HUES64 (cell line): ENCODE measurements around the gene SETX.
"Not testable (repeated sequence)": the region's sequence is repeated elsewhere in the genome, so short reads cannot be mapped to it uniquely, and the experiment has no call there.

Experiments
- H3K27ac ChIP-seq: 2 replicates; pipeline ENCODE4 v1.7.0; 2013; ENCODE audit warnings: low read depth, low read length, inconsistent platforms
- H3K27me3 ChIP-seq: 2 replicates; pipeline ENCODE4 v1.6.1; 2013; ENCODE audit warnings: mild to moderate bottlenecking, low read length; ENCODE audit not compliant: insufficient read depth
- H3K36me3 ChIP-seq: 2 replicates; pipeline ENCODE4 v1.6.1; 2013; ENCODE audit warnings: mild to moderate bottlenecking, low read length; ENCODE audit not compliant: insufficient read depth
- H3K4me1 ChIP-seq: 2 replicates; pipeline ENCODE4 v1.6.1; 2013; ENCODE audit warnings: mild to moderate bottlenecking, low read length, moderate library complexity; ENCODE audit not compliant: insufficient read depth
- H3K4me3 ChIP-seq: 2 replicates; pipeline ENCODE4 v1.5.1; 2013; ENCODE audit warnings: mild to moderate bottlenecking, low read length, moderate library complexity
- H3K9ac ChIP-seq: 2 replicates; pipeline ENCODE4 v1.6.1; 2013; ENCODE audit warnings: mild to moderate bottlenecking, low read depth, low read length
- H3K9me3 ChIP-seq: 2 replicates; pipeline ENCODE4 v1.6.1; 2013; ENCODE audit warnings: low read depth, low read length; ENCODE audit not compliant: insufficient read depth
- WGBS: fragments of 150-250, 120-280 bp; methylation state at CpG from one replicate; pipeline ENCODE4 v1.1.7; 2013; ENCODE audit warnings: missing lambda C conversion rate; 5-methylcytosine and 5-hydroxymethylcytosine counted together

SETX gene

GRCh38 chr9:132378416-132378815 is 23.6 kb upstream of the SETX start:
- not testable (repeated sequence) for H3K4me3 ChIP-seq, H3K27me3 ChIP-seq, H3K9ac ChIP-seq, H3K4me1 ChIP-seq, H3K27ac ChIP-seq
- 94% methylated on average over 3 of the region's 3 CpGs for WGBS
- Histone ChIP-seq H3K9me3 (peaks cover 11% of the 10 kb centered on the region), H3K36me3 (peaks cover 79% of the 10 kb centered on the region)

DNA sequence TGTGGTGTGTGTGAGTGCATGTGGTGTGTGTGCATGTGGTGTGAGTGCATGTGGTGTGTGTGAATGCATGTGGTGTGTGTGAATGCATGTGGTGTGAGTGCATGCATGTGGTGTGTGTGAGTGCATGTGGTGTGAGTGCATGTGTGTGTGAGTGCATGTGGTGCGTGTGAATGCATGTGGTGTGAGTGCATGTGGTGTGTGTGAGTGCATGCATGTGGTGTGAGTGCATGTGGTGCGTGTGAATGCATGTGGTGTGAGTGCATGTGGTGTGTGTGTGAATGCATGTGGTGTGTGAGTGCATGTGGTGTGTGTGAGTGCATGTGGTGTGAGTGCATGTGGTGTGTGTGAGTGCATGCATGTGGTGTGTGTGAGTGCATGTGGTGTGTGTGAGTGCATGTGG is 23.0 kb upstream of the SETX start:
- Histone ChIP-seq H3K9me3 (peaks cover 11% of the 10 kb centered on the region), H3K36me3 (peaks cover 73% of the 10 kb centered on the region)
- WGBS, result 91% methylated on average over 2 of the region's 2 CpGs
- not testable (repeated sequence) for H3K4me3 ChIP-seq, H3K27ac ChIP-seq, H3K27me3 ChIP-seq, H3K9ac ChIP-seq, H3K4me1 ChIP-seq

GRCh38 chr9:132372177-132373095 is 17.6 kb upstream of the SETX start:
- H3K36me3 ChIP-seq, result peaks cover 27% of the 10 kb centered on the region
- no peaks in the 10 kb centered on the region for H3K4me1 ChIP-seq
- WGBS, result 88% methylated on average over 14 of the region's 14 CpGs
- H3K27me3 ChIP-seq, result no peaks in the 10 kb centered on the region
- H3K9ac ChIP-seq, result no peak overlapping the region
- 0 out of 2 replicates have a peak, but pooled peaks cover under 1% of the 10 kb centered on the region for H3K9me3 ChIP-seq
- no peak overlapping the region for H3K4me3 ChIP-seq
- no peak overlapping the region for H3K27ac ChIP-seq

DNA sequence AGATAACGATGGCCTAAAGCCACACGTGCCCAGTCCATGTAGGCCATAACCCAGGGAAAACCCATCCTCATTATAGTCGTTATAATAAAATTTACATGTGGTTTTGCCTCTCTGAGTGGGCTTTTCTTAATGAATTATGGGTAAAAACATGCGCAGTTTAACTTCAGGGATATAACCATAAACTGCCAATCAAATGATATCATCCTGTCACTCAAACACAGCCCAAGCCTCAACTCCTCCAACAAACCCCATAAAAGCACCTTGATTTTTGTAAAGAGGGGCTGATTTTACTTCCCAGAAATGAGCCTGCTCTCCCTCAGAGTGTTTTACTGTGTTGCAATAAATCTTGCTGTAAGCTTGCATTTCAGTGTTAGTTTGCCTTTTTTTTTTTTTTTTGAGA is 15.8 kb upstream of the SETX start:
- 91% methylated on average over 4 of the region's 4 CpGs for WGBS
- H3K4me3 ChIP-seq, result no peak overlapping the region
- no peak overlapping the region for H3K9ac ChIP-seq
- H3K9me3 ChIP-seq, result no peaks in the 10 kb centered on the region
- H3K27ac ChIP-seq, result no peak overlapping the region
- peaks cover 9% of the 10 kb centered on the region for H3K36me3 ChIP-seq
- H3K27me3 ChIP-seq, result no peaks in the 10 kb centered on the region
- no peaks in the 10 kb centered on the region for H3K4me1 ChIP-seq

GRCh38 chr9:132369421-132369820 is 14.6 kb upstream of the SETX start:
- WGBS, result 90% methylated on average over 4 of the region's 4 CpGs
- Histone ChIP-seq H3K9me3 (no peaks in the 10 kb centered on the region), H3K9ac (no peak overlapping the region), H3K27me3 (no peaks in the 10 kb centered on the region), H3K4me3 (no peak overlapping the region), H3K4me1 (no peaks in the 10 kb centered on the region), H3K27ac (no peak overlapping the region), H3K36me3 (no peaks in the 10 kb centered on the region)

DNA sequence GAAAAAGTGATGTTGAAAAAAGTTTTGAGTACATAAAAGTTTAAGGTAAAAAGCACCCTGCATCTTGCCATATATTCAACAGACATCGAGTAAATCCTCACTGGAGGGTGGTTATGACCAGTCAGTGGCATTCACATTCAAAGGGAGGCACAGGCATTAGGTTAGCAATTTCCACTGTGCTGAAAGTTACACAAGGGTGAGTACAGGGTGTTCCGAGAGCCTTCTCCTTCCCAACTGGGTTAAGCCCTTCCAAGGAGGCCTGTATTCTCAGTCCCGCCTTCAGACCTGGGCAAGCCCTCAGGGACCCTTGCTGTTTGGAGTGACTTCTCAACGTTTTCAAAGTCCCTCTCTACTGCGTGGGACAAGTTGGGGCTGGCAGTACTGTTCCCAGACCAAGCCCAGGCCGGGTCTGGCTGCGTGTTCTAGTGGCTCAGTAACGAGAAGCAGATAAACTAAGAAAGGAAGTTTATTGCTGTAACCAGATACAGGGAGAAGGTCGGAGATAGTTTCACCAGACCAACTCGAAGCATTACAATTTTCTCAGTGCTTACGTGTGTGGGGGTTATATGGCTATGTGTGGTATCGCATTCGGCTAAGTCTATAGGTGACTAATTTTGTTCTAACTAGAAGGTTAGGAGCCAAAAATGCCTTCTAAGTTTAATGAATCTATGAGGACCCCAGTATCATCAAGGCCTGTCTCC is 13.0 kb upstream of the SETX start:
- Histone ChIP-seq H3K27ac (no peak overlapping the region), H3K4me3 (no peak overlapping the region), H3K4me1 (no peaks in the 10 kb centered on the region), H3K36me3 (no peaks in the 10 kb centered on the region), H3K27me3 (no peaks in the 10 kb centered on the region), H3K9ac (no peak overlapping the region), H3K9me3 (no peaks in the 10 kb centered on the region)
- 83% methylated on average over 13 of the region's 13 CpGs for WGBS

- no peaks in the 10 kb centered on the region for H3K4me1 ChIP-seq
- no peaks in the 10 kb centered on the region for H3K27me3 ChIP-seq
- no peak overlapping the region for H3K4me3 ChIP-seq
- H3K36me3 ChIP-seq, result no peaks in the 10 kb centered on the region
- no peak overlapping the region for H3K9ac ChIP-seq
- no peak overlapping the region for H3K27ac ChIP-seq
- H3K9me3 ChIP-seq, result no peaks in the 10 kb centered on the region
- 96% methylated on average over 4 of the region's 4 CpGs for WGBS
Measured at GRCh38 chr9:132366481-132366880, 11.7 kb upstream of the SETX start.

- H3K4me3 ChIP-seq, result no peak overlapping the region
- H3K9ac ChIP-seq, result no peak overlapping the region
- H3K36me3 ChIP-seq, result no peaks in the 10 kb centered on the region
- no peak overlapping the region for H3K27ac ChIP-seq
- 85% methylated on average over 1 of the region's 3 CpGs for WGBS
- H3K27me3 ChIP-seq, result no peaks in the 10 kb centered on the region
- no peaks in the 10 kb centered on the region for H3K4me1 ChIP-seq
- H3K9me3 ChIP-seq, result no peaks in the 10 kb centered on the region
Measured at GRCh38 chr9:132365986-132366385, 11.2 kb upstream of the SETX start.

GRCh38 chr9:132364068-132364467 is 9.3 kb upstream of the SETX start:
- H3K27ac ChIP-seq, result no peak overlapping the region
- H3K27me3 ChIP-seq, result no peaks in the 10 kb centered on the region
- no peak overlapping the region for H3K9ac ChIP-seq
- H3K36me3 ChIP-seq, result no peaks in the 10 kb centered on the region
- H3K4me3 ChIP-seq, result no peak overlapping the region
- H3K9me3 ChIP-seq, result no peaks in the 10 kb centered on the region
- 93% methylated on average over 9 of the region's 9 CpGs for WGBS
- no peaks in the 10 kb centered on the region for H3K4me1 ChIP-seq

DNA sequence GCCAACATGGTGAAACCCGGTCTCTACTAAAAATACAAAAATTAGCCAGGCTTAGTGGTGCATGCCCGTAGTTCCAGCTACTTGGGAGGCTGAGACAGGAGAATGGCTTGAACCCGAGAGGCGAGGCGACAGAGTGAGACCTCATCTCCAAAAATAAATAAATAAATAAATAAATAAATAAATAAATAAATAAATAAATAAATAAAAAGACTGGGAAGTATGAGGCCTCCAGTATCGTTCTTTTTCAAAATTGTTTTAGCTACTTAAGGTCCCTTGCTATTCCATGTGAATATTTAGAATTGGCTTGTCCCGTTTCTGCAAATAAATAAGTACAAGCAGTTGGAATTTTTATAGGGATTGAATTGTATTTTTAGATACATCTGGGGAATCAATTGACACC is 3.0 kb upstream of the SETX start:
- Histone ChIP-seq H3K9me3 (no peaks in the 10 kb centered on the region), H3K27me3 (no peaks in the 10 kb centered on the region), H3K4me1 (peaks cover 3% of the 10 kb centered on the region; the same call in 1 of the 2 replicates), H3K9ac (no peak overlapping the region), H3K4me3 (no peak overlapping the region), H3K27ac (no peak overlapping the region), H3K36me3 (peaks cover 8% of the 10 kb centered on the region)
- 98% methylated on average over 6 of the region's 7 CpGs for WGBS

DNA sequence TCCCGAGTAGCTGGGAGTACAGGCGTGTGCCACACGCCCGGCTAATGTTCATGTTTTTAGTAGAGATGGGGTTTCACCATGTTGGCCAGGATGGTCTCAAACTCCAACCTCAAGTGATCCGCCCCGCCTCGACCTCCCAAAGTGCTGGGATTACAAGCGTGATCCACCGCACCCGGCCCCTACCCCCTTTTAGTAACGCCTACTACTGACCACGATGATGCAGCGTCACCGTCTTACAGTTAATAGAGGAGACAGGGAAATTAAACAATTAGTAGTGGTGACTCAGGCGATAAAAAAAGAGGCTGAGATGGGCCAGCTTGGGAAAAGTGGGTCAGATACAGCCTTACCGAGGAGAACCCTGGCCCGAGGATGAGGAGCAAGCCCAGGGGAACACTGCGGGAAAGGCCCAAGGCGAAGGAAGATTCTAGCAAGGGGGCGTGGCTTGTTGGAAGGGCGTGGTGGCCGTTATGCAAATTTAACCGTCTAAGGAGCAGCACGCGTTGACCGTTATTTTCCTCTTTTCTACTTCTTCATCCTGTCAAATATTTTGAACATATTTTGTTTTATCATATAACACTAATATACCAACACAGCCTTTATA is 1.6 kb upstream of the SETX start:
- no peaks in the 10 kb centered on the region for H3K27me3 ChIP-seq
- WGBS, result 96% methylated on average over 26 of the region's 26 CpGs
- no peak overlapping the region for H3K9ac ChIP-seq
- H3K27ac ChIP-seq, result no peak overlapping the region
- H3K4me3 ChIP-seq, result no peak overlapping the region
- H3K9me3 ChIP-seq, result no peaks in the 10 kb centered on the region
- peaks cover 3% of the 10 kb centered on the region; the same call in 1 of the 2 replicates for H3K4me1 ChIP-seq
- peaks cover 21% of the 10 kb centered on the region for H3K36me3 ChIP-seq
